Activated naive CD4-positive, alpha-beta T cell treated with Interleukin-2 at 50 U/mL for 16 hours (primary cell): Measurements from ENCODE around the gene CD200.
A peak's percentile ranks its signal among the peaks of the same experiment; 100 is the strongest.

Source experiments
- DNase-seq: peaks from one replicate; pipeline ENCODE4 v3.0.0-alpha.2; 2020

The CD200 gene

DNA sequence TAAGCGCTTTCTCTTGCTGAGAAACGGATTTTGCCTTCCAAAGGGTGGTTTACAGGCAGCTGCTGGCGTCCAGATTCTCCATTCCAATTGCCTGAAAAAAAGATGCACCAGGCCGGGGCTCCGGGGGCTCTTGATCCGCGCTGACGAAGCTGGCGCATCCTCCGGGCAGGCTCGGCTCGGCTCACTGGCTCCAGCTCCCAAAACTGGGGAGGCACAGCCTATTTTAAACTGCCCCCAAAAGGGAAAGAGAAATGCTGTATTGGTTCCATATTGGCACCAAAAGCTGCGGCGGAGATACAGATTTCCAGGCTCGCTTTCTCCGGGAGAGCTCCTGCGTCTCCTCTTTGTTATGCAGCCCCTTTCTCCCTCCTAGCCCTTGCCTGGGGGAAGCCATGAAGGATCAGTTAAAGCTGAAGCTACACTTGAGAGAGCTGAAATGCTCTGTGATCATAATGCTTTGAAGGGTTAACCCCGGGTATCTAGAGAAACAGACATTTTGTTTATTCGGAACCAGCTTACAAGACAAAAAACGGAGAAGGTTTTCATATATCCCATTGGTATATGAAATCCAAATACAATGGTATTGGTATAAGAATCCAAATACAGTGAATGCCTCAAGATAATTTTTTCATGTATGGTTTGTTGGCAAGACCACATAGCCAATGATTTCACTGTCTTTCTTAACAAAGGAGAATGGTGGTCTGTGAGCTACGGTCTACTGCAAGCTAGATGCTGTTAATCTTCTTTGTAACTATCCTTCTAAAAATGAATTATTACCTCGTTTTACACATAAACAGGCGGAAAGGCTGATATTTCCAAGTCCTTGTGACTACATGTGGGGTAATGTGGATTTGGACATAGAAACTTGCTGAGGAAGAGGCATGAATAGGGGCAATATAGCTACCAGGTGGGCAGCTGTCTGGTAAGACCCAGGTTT, 693 bp downstream of the CD200 start:
- peak; percentile 18 for DNase-seq

DNA sequence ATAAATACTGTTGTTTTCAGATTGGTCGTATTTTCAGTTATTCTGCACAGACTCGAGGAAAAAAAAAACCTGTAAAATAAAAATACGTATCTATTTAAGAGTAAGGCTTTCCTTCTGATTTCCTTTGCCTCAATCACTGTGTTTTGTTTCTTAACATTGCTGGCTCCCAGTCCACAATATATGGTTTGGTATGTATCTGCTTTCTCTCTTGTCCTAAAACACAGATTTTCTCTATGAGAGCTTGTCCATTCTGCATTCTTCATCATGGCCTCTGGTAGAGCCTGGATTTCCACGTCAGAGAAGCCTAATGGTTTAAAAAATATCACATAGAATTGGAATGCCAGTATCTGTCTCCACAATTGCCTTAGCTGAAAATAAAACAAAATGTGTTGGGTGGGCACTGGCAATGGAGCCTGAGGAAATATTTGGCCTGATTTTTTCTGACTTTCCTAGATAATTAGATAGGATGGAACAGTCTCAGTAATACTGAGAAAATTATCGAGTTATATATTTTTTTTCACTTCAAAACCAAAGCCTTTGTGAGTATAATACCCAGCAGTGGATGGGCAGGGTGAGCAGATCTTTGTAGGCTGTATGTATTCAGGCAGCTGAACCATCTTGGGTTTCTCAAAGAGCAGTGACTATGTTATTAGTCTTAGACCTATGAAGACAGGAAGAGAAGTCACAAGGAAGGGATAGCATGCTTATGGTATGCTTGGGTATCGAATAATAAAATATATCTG, 1.9 kb downstream of the CD200 start:
- no peak for DNase-seq

DNA sequence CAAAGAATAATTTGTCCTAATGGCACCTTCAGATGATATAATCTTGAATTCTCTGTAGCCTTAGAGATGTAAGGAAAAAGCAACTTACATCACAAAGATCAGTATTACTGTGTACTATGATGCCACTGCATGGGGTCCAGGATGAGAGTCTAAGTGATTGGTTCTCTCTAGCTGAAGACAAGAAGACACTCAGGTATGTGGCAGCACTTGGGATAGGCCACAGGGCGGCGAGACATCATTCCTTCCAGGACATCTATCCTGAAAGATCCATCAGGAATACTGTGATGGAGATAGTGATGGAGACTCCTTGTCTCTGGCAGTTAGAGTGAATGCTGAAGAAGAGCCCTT, 2.5 kb downstream of the CD200 start:
- no peak for DNase-seq

DNA sequence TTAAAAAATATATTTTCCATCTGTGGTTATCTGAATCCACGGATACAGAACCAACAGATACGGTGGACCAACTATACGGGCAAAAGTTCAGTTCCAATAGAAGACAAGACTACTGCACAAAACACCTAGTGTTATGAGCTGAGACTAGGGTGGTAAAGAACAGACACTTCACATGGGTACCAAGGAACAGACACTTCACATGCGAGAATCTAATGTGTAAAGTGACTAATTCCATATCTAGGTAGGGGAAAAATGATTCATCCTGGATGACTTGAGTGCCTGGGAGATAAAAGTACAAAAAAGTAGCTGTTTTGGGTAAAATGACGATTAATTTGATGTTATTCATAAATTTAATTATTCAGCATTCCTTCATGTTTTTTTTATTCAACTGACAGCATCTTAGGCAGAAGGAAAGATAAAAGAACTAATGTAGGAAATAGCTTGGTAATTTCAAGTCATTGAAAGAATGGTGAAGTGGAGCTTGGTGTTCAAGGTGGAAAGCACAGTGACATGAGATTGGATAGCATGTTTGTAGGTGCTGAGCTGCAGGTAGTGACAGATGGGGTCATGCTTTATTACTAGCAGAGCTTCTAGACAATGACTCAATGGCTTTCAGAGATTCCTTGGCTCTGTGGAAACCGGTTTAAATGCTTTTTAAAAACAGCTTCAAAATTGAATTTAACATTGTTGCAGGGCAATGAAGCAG, 5.2 kb downstream of the CD200 start:
- no peak for DNase-seq

DNA sequence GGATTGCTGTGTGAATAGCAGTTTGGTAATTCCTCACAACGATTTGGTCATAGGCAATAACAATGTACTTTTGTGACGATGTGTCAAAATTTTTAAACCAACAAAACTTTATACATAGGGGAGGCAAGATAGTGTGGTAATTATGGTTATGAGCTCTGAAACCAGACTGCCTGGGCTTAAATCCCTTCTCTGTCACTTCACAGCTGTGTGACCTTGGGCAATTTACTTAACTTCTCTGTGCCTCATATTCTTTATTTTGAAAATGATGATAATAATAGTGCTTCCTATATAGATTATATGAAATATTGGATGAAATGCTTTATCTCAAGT, 5.7 kb downstream of the CD200 start:
- no peak for DNase-seq

DNA sequence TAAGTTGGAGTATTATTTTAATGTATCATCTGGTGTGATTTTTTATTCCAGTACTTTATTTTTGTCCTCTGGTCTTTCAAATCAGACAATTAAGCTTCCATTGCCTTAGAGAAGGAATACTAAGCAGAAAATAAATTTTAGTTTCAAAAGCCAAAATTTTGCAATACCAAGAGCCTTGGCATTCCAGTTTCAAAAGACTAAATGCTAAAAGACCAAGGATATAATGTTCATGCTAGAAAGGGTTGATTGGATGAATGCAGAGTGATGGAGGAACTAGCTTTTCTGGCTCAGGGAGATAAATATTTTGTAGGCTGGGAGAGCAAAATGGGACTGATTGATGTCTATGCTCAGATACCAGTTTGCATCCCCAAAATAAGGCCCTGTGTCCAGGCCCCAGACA, 6.2 kb downstream of the CD200 start:
- DNase-seq: no peak

DNA sequence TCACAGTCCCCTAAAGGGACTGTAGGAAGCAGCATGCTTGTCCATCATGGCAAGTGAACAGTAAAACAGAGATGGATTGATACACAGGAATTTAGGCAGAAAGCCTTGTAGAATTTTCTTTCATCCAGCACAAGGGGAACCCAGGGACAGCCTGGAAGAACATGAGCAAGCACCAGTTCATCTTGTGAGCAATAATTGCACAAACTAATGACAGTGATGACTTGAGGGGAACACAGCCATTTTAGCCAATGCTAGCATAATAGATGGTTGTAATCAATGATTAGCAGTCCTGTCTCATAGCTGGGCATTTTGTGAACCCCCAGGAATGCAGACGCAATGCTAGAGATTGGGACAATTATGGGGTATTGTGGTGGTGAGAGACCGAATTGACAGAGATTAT, 6.7 kb downstream of the CD200 start:
- no peak for DNase-seq

- no peak for DNase-seq
Measured at GRCh38 chr3:112341386-112341785, 8.4 kb downstream of the CD200 start.

DNA sequence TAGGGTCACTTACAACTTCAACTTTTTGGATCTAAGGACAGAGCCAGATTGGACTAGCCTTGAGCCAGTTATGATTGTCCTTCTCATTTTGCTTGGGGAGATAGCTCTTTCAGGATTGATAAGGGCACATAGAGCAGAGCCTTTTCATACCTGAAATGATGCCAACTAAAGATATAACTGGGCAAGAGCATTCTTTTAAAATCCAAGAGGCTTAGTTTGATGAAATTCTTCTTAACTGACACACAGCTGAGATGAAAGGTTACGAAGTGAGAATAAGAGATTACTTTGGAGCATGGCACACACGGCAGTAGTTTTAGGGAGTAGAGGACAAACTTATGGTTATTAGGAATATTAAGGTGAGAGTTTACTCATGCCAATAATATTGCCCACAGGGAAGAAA, 12.7 kb downstream of the CD200 start:
- DNase-seq: no peak

DNA sequence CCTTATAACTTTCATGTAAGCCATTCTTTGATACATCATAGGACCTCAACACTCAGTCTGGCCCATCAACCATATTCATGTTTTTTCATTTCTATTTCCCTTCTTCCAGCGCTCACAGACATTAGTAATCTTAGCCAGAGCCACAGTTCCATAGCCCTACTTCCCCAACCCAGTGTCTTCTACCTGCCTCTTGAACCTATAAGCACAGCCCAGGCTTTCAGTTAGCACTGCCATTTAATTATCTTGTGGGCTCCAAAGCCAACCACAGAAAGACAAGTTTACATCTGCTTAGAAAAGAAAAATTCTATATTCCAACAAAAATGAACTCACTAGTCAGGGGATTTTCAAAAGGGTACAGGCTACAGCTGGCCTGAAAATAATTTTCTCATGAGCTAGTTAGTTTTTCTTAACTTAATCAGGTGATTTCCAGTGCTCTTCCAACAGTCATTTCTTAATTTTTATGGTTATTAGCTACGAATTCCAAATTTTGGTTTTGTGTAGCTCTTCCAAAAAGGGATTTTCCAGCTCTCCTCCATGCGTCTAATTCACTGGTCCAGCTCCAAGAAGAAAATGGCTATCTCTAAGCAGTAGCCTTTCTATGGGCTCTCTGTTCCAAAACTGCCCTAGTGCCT, 13.7 kb downstream of the CD200 start:
- DNase-seq: no peak

GRCh38 chr3:112348943-112349342, 16.0 kb downstream of the CD200 start:
- DNase-seq: no peak

GRCh38 chr3:112349557-112349956, 16.6 kb downstream of the CD200 start:
- no peak for DNase-seq

DNA sequence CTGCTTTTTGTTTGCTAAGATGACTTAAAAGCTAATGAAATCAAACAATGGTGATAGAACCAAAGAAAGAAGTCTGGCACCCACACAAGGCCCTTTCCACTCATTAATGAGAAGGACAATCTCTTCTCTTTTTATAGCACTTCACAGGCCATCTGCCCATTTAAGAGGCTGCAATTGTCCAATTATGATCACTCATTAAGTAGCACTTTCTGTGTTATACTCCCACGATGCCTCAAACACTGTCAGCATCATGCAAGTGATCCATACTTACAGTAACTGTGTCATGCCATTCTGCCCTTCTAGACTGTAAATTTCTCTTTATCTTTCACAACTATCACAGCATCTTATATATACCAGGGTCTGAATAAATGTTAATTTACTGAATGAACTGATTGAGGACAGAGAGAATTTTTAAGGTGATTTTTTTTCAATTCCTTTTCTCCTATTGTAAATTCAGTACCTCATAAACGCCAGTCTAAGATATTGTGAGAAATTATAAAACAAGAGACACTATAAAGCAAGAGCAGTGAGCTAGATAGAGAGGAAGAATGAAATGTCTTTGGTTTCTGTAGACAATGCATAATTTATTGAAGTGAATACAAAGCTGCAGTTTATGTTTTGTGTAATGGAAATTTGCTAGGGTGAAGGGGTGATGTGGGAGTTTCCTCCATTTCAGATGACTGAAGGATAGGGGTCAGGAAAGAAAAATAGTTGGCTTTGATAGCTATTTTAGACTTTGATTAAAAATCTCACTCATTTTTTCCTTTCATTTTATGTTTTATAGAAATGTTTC, 17.3 kb downstream of the CD200 start:
- no peak for DNase-seq

DNA sequence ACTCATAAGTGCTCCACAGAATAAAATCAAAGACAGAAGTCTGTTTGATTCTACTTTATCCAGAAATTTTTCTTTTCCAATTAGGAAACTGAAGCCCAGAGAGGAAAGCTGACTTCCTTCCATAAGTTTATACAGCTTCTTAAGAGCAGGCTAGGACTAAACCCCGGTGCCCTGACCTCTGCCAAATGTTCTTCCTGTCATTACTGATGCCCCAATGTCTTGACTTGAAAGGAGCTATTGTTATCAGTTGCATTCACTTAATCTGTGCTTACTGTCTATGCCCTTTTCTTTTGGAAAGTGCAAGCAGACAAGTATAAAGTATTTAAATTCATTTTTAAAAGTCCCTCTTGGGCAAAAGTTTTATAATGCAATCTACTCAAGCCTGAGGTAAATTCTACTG, 18.1 kb downstream of the CD200 start:
- DNase-seq: no peak

GRCh38 chr3:112351823-112352222, 18.9 kb downstream of the CD200 start:
- no peak for DNase-seq

DNA sequence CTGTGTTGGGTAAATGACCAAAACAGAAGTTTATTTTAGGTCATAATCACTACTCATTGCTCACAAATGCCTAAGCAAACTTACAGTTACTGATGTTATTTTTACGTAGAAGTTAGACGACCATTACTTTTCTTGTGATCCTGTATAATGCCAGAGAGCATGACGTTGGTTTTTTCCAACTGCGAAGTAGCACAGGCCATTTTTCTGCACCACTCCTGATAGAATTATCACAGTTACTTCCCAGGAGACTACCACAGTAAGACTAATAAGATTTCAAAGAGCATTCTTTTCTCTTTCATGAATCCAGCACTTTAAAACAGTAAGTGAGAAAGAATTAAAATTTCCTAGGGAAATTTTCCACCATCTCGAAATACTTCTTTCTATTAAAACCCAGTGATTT, 19.8 kb downstream of the CD200 start:
- no peak for DNase-seq

GRCh38 chr3:112353365-112353764, 20.4 kb downstream of the CD200 start:
- no peak for DNase-seq

DNA sequence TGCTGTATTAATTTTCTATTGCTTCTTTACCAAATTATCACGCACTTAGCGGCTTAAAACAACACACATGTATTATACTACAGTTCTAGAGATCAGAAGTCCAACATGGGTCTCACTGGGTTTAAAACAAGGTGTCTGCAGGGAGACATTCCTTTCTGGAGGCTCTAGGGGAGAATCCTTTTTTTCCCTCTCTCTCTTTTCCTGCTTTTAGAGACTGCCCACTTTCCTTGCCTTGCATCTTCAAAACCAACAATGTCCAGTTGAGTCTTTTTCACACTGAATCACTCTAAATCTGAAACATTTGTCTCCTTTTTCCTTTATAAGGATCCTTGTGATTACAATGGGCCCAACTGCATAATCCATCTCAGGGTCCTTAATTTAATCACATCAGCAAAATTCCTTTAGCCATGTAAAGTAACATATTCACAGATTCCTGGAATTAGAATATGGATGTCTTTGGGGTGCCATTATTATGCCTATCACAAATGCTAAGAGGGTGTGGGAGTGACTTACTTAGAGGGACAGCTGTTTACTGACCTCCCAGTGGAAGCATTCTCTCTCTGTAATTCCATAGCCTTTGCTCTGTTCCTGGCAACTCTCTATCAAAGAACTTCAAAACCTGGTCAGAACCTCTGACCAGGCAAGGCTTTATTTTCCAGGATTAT, 21.8 kb downstream of the CD200 start:
- DNase-seq: no peak

GRCh38 chr3:112355307-112355687, 22.3 kb downstream of the CD200 start:
- no peak for DNase-seq

DNA sequence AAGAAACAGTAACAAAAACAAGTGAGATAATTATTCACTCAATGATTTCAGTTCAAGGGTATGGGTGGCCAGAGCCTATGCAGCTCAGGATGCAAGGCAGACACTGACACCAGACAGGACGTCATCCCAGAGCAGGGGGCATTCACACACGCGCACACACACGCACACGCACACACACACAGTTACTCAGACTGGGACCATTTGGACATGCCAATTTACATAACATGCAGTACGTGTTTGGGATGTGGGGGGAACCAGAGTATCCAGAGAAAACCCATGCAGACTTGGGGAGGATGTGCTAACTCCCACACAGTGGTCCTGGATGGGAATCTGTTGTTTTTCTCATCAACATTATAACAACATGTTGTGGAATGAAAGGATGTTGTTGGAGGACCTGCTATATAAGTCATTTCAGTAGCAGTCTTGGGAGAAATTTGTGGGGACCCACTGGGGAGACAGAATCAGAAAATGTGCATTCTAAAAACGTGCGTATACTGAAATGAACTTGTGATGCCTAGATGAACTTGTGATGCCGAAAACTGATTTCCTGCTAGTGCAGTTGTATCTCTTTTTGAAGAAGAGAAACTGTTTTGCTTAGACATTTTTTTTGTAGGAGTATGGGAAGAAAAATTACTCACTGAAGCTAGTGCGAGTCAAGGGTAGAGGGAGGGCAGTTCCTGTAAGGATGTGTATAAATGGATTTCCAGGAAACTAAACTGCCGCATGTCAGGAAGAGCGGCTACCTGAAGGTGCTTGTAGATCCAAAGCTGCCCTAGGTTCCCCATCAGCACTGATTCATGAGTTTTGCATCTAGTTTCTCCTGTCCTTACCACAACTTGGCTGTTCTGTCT, 25.2 kb downstream of the CD200 start:
- DNase-seq: no peak

DNA sequence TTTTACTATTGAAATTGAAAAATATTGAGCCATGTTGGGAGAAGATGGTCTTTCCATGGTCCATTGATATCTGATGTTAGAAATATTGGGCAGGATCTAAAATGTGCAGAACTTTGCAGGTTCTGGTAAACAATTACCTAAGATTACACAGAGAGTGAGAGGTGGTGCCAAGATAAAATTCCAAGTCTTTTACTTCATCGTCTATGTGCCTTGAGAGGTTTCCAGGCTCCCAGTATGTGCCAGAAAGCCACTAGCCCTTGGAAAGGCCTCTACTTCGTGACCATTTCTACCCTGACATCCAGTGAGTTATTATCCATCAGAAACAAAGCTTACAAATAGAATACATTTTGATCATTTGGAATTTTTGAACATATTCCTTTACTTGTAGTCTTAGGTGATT, 27.6 kb downstream of the CD200 start:
- DNase-seq: no peak
